ENCODE data around the gene C9orf152. TPM values are rescaled to one million over a fixed set of nuclear protein-coding genes. Genes with fewer than 3 reads are reported as not detected.

Gene C9orf152
- total and polyA plus RNA-seq, 2 of the 13 experiments (the other 11 are each of a cell fraction or from before 2014, with no cell fraction given): 0.24 to 0.48 TPM

- TF ChIP-seq ZNF83 (CRISPR knock-in tag; IDR thresholded peaks at IDR 0.05; ENCODE audit: borderline replicate concordance) (no peak), RBM22 (optimal IDR thresholded peaks at IDR 0.05; ENCODE audit: low read length) (no peak), ARNT2 (CRISPR knock-in tag; IDR thresholded peaks at IDR 0.05; ENCODE audit: low read depth) (no peak), DDIT3 (CRISPR knock-in tag; IDR thresholded peaks at IDR 0.05) (no peak), ZNF484 (CRISPR knock-in tag; IDR thresholded peaks at IDR 0.05; ENCODE audit: borderline replicate concordance, low read depth) (no peak), ZNF678 (CRISPR knock-in tag; IDR thresholded peaks at IDR 0.05) (no peak), ZNF34 (CRISPR knock-in tag; IDR thresholded peaks at IDR 0.05; ENCODE audit: borderline replicate concordance) (no peak), ETV5 (CRISPR knock-in tag; IDR thresholded peaks at IDR 0.05; ENCODE audit: borderline replicate concordance) (no peak), PHF21A (CRISPR knock-in tag; IDR thresholded peaks at IDR 0.05) (peak; percentile 54; the same call in 1 of the 2 replicates), ZNF121 (CRISPR knock-in tag; IDR thresholded peaks at IDR 0.05) (peak; percentile 49; the same call in 1 of the 2 replicates), ZNF383 (CRISPR knock-in tag; IDR thresholded peaks at IDR 0.05; ENCODE audit: borderline replicate concordance) (no peak), ZSCAN25 (CRISPR knock-in tag; IDR thresholded peaks at IDR 0.05) (no peak), GABPA (IDR thresholded peaks at IDR 0.05; ENCODE audit: low read depth, low read length) (no peak), GABPA (CRISPR knock-in tag; IDR thresholded peaks at IDR 0.05; ENCODE audit: low read depth) (no peak), ATM (IDR thresholded peaks at IDR 0.05; ENCODE audit: borderline replicate concordance) (no peak), BRF2 (CRISPR knock-in tag; IDR thresholded peaks at IDR 0.05) (no peak), EZH2 (conservative IDR thresholded peaks at IDR 0.05; ENCODE audit: low read depth, low read length) (no peak)
- TF ChIP-seq, protein P1, sequence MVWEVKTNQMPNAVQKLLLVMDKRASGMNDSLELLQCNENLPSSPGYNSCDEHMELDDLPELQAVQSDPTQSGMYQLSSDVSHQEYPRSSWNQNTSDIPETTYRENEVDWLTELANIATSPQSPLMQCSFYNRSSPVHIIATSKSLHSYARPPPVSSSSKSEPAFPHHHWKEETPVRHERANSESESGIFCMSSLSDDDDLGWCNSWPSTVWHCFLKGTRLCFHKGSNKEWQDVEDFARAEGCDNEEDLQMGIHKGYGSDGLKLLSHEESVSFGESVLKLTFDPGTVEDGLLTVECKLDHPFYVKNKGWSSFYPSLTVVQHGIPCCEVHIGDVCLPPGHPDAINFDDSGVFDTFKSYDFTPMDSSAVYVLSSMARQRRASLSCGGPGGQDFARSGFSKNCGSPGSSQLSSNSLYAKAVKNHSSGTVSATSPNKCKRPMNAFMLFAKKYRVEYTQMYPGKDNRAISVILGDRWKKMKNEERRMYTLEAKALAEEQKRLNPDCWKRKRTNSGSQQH (CRISPR knock-in tag; IDR thresholded peaks at IDR 0.05; ENCODE audit: low read depth): no peak
- TF ChIP-seq, protein P2, sequence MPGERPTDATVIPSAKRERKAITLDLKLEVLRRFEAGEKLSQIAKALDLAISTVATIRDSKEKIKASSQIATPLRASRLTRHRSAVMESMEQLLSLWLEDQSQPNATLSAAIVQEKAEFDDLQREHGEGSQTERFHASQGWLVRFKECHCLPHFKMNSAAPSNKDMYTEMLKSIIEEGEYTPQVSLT (CRISPR knock-in tag; IDR thresholded peaks at IDR 0.05; ENCODE audit: borderline replicate concordance, low read depth): no peak
- TF ChIP-seq, protein P3, sequence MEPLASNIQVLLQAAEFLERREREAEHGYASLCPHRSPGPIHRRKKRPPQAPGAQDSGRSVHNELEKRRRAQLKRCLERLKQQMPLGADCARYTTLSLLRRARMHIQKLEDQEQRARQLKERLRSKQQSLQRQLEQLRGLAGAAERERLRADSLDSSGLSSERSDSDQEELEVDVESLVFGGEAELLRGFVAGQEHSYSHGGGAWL (CRISPR knock-in tag; IDR thresholded peaks at IDR 0.05): no peak
- TF ChIP-seq, protein P4, sequence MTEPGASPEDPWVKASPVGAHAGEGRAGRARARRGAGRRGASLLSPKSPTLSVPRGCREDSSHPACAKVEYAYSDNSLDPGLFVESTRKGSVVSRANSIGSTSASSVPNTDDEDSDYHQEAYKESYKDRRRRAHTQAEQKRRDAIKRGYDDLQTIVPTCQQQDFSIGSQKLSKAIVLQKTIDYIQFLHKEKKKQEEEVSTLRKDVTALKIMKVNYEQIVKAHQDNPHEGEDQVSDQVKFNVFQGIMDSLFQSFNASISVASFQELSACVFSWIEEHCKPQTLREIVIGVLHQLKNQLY (CRISPR knock-in tag; IDR thresholded peaks at IDR 0.05): peak; percentile 80; the same call in 1 of the 2 replicates
- TF ChIP-seq, protein P5, sequence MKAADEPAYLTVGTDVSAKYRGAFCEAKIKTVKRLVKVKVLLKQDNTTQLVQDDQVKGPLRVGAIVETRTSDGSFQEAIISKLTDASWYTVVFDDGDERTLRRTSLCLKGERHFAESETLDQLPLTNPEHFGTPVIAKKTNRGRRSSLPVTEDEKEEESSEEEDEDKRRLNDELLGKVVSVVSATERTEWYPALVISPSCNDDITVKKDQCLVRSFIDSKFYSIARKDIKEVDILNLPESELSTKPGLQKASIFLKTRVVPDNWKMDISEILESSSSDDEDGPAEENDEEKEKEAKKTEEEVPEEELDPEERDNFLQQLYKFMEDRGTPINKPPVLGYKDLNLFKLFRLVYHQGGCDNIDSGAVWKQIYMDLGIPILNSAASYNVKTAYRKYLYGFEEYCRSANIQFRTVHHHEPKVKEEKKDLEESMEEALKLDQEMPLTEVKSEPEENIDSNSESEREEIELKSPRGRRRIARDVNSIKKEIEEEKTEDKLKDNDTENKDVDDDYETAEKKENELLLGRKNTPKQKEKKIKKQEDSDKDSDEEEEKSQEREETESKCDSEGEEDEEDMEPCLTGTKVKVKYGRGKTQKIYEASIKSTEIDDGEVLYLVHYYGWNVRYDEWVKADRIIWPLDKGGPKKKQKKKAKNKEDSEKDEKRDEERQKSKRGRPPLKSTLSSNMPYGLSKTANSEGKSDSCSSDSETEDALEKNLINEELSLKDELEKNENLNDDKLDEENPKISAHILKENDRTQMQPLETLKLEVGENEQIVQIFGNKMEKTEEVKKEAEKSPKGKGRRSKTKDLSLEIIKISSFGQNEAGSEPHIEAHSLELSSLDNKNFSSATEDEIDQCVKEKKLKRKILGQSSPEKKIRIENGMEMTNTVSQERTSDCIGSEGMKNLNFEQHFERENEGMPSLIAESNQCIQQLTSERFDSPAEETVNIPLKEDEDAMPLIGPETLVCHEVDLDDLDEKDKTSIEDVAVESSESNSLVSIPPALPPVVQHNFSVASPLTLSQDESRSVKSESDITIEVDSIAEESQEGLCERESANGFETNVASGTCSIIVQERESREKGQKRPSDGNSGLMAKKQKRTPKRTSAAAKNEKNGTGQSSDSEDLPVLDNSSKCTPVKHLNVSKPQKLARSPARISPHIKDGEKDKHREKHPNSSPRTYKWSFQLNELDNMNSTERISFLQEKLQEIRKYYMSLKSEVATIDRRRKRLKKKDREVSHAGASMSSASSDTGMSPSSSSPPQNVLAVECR (CRISPR knock-in tag; IDR thresholded peaks at IDR 0.05; ENCODE audit: borderline replicate concordance): peak; percentile 14; the same call in 1 of the 2 replicates
These were observed 5.6 kb upstream of the C9orf152 start (continued) for GRCh38 chr9:110213413-110214044.

All from HepG2 (cell line).